ENCODE measurements around the gene DPEP2. TPM values are rescaled to one million over a fixed set of nuclear protein-coding genes. Genes with fewer than 3 reads are reported as not detected.

Gene DPEP2
- total RNA-seq, 3 donors from 2014 or later, result 1.3 to 7.7 (median 2.5) TPM

- no peaks in the 10 kb centered on the region for H3K36me3 ChIP-seq
- DNase-seq (ENCODE audit: low spot score in 2 of 2), result no peak
- no peaks in the 10 kb centered on the region for H3K27me3 ChIP-seq
- no peaks in the 10 kb centered on the region for H3K9me3 ChIP-seq
- TF ChIP-seq CTCF (IDR thresholded peaks at IDR 0.05), result no peak
- no peak for TF ChIP-seq POLR2AphosphoS5 (IDR thresholded peaks at IDR 0.05)
- TF ChIP-seq POLR2A (IDR thresholded peaks at IDR 0.05), result no peak
- H3K4me3 ChIP-seq, result no peak overlapping the region
- intact Hi-C loops (cut with DNase I; ENCODE audit: low total_unique reads), result no loop called here
- H3K27ac ChIP-seq, result no peak overlapping the region
- no peaks in the 10 kb centered on the region for H3K4me1 ChIP-seq
Measured at GRCh38 chr16:68028996-68029395, 29.7 kb upstream of the DPEP2 start.

GRCh38 chr16:68022728-68023537 lies 23.6 kb upstream of the DPEP2 start, which contains the start of the genes DDX28 and DUS2:
TSS of gene DDX28 (minus strand) at chr16:68023232. CDS start at chr16:68023202, 30 bp downstream.
TSS of gene DUS2 (plus strand) at chr16:68023284. CDS start at chr16:68038024, 14,740 bp downstream.
- Histone ChIP-seq H3K4me3 (peak within 1 kb of the TSS; percentile 76 to 99 (median 97)), H3K9me3 (no peaks in the 10 kb centered on the region), H3K27me3 (no peaks in the 10 kb centered on the region), H3K27ac (peak within 1 kb of the TSS; percentile 88 to 93), H3K36me3 (no peaks in the 10 kb centered on the region), H3K4me1 (peaks cover 9 to 14% of the 10 kb centered on the region in 2 donors)
- peak; percentile 85 to 90 for DNase-seq (ENCODE audit: low spot score in 2 of 2)
- TF ChIP-seq POLR2A (IDR thresholded peaks at IDR 0.05), result peak; percentile 53
- TF ChIP-seq CTCF (IDR thresholded peaks at IDR 0.05), result no peak
- peak; percentile 96 to 99 (median 99) for TF ChIP-seq POLR2AphosphoS5 (IDR thresholded peaks at IDR 0.05)
- intact Hi-C loops (cut with DNase I; ENCODE audit: low total_unique reads), result no loop called here

- DNase-seq (ENCODE audit: low spot score in 2 of 2), result no peak
- no peaks in the 10 kb centered on the region for H3K9me3 ChIP-seq
- peak overlapping the region; percentile 76 to 99 (median 97) for H3K4me3 ChIP-seq
- H3K27ac ChIP-seq, result peak overlapping the region; percentile 88 to 93
- intact Hi-C loops (cut with DNase I; ENCODE audit: low total_unique reads), result no loop called here
- H3K36me3 ChIP-seq, result no peaks in the 10 kb centered on the region
- no peak for TF ChIP-seq POLR2A (IDR thresholded peaks at IDR 0.05)
- TF ChIP-seq CTCF (IDR thresholded peaks at IDR 0.05), result no peak
- no peak for TF ChIP-seq POLR2AphosphoS5 (IDR thresholded peaks at IDR 0.05)
- peaks cover 9 to 14% of the 10 kb centered on the region in 2 donors for H3K4me1 ChIP-seq
- no peaks in the 10 kb centered on the region for H3K27me3 ChIP-seq
Measured at GRCh38 chr16:68022278-68022727, 23.0 kb upstream of the DPEP2 start.

- H3K4me3 ChIP-seq, result peak overlapping the region in 1 of 3 donors; percentile 76
- no peaks in the 10 kb centered on the region for H3K9me3 ChIP-seq
- DNase-seq (ENCODE audit: low spot score in 2 of 2), result no peak
- TF ChIP-seq CTCF (IDR thresholded peaks at IDR 0.05) (no peak), POLR2AphosphoS5 (IDR thresholded peaks at IDR 0.05) (no peak), POLR2A (IDR thresholded peaks at IDR 0.05) (no peak)
- H3K4me1 ChIP-seq, result peaks cover 9 to 14% of the 10 kb centered on the region in 2 donors
- H3K27ac ChIP-seq, result no peak overlapping the region
- intact Hi-C loops (cut with DNase I; ENCODE audit: low total_unique reads), result no loop called here
- H3K36me3 ChIP-seq, result no peaks in the 10 kb centered on the region
- no peaks in the 10 kb centered on the region for H3K27me3 ChIP-seq
Measured at GRCh38 chr16:68021490-68021889, 22.2 kb upstream of the DPEP2 start.

GRCh38 chr16:68019167-68019680 lies 19.9 kb upstream of the DPEP2 start:
- no peak for DNase-seq (ENCODE audit: low spot score in 2 of 2)
- intact Hi-C loops (cut with DNase I; ENCODE audit: low total_unique reads), result loop anchor here (5.0 kb wide), 1 partner anchor 838 kb away; no protein-coding TSS in a partner anchor
- H3K4me3 ChIP-seq, result no peak overlapping the region
- H3K36me3 ChIP-seq, result no peaks in the 10 kb centered on the region
- H3K9me3 ChIP-seq, result no peaks in the 10 kb centered on the region
- H3K27ac ChIP-seq, result no peak overlapping the region
- TF ChIP-seq POLR2A (IDR thresholded peaks at IDR 0.05), result no peak
- no peak for TF ChIP-seq CTCF (IDR thresholded peaks at IDR 0.05)
- TF ChIP-seq POLR2AphosphoS5 (IDR thresholded peaks at IDR 0.05), result no peak
- H3K27me3 ChIP-seq, result no peaks in the 10 kb centered on the region
- H3K4me1 ChIP-seq, result peaks cover 9 to 14% of the 10 kb centered on the region in 2 donors

Data from breast epithelium (tissue), 4 donors.